Coronary artery (tissue), 2 donors: Measurements from ENCODE around the gene ADGRD1.

Experiments used
- DNase-seq: peaks from one replicate; pipeline ENCODE4 v3.0.0-alpha.2; 2017; ENCODE audit warnings: low spot score
- H3K27ac ChIP-seq, 2 donors: fragments of 200-600 bp; sonication (generic); one replicate each; pipeline ENCODE4 v1.5.1; 2016 to 2019
- H3K4me3 ChIP-seq: fragments of 200-600 bp; sonication (generic); 2 replicates; pipeline ENCODE4 v1.5.1; 2016; ENCODE audit warnings: mild to moderate bottlenecking, moderate library complexity
- CTCF ChIP-seq: fragments of 200-600 bp; sonication (generic); IDR thresholded peaks from one replicate; pipeline ENCODE4 v1.5.1; 2019; ENCODE audit warnings: antibody characterized with exemption

ADGRD1 gene

GRCh38 chr12:130965214-130965613, 11.5 kb downstream of the ADGRD1 start:
- TF ChIP-seq CTCF, result no peak
- Histone ChIP-seq H3K27ac (no peak overlapping the region), H3K4me3 (no peak overlapping the region)
- DNase-seq, result no peak

- DNase-seq, result no peak
- no peak for TF ChIP-seq CTCF
- Histone ChIP-seq H3K27ac (no peak overlapping the region), H3K4me3 (no peak overlapping the region)
Observed at GRCh38 chr12:130965668-130966067, 12.0 kb downstream of the ADGRD1 start.

GRCh38 chr12:130966443-130967030, 12.8 kb downstream of the ADGRD1 start:
- H3K4me3 ChIP-seq, result no peak overlapping the region
- DNase-seq, result no peak
- H3K27ac ChIP-seq, result no peak overlapping the region
- no peak for TF ChIP-seq CTCF

- peak; percentile 49 for DNase-seq
- TF ChIP-seq CTCF, result no peak
- no peak overlapping the region for H3K4me3 ChIP-seq
Observed at GRCh38 chr12:130967636-130968035, 13.9 kb downstream of the ADGRD1 start.

GRCh38 chr12:130968611-130969010, 14.9 kb downstream of the ADGRD1 start:
- no peak overlapping the region for H3K27ac ChIP-seq
- no peak for TF ChIP-seq CTCF

More at GRCh38 chr12:130967636-130968035, 13.9 kb downstream of the ADGRD1 start:
- no peak overlapping the region for H3K27ac ChIP-seq

GRCh38 chr12:130969223-130969622, 15.5 kb downstream of the ADGRD1 start:
- H3K4me3 ChIP-seq, result no peak overlapping the region
- TF ChIP-seq CTCF, result no peak
- no peak overlapping the region for H3K27ac ChIP-seq
- peak; percentile 26 for DNase-seq

More at GRCh38 chr12:130968611-130969010, 14.9 kb downstream of the ADGRD1 start:
- peak; percentile 63 for DNase-seq
- H3K4me3 ChIP-seq, result no peak overlapping the region

- no peak overlapping the region for H3K27ac ChIP-seq
- DNase-seq, result peak; percentile 40
- TF ChIP-seq CTCF, result no peak
- H3K4me3 ChIP-seq, result no peak overlapping the region
Observed at GRCh38 chr12:130970165-130970907, 16.6 kb downstream of the ADGRD1 start.
